Stimulated activated CD4-positive, alpha-beta T cell treated with anti-CD3 and anti-CD28 coated beads, TNF-alpha, amount 100 ng/mL, for 48 hours (primary cell): Measurements from ENCODE around the gene PCSK9.
"Not testable (repeated sequence)": the region's sequence is repeated elsewhere in the genome, so short reads cannot be mapped to it uniquely, and the experiment has no call there.

ENCODE experiments used
- DNase-seq, 3 donors: peaks; one replicate each; pipeline ENCODE4 v3.0.0-alpha.2; 2020; ENCODE audit warnings: low read depth in 3 of 3

PCSK9 gene

GRCh38 chr1:55079651-55080050 is 40.3 kb downstream of the PCSK9 start:
- no peak for DNase-seq

- DNase-seq = no peak
Measured at GRCh38 chr1:55081188-55081904, 42.0 kb downstream of the PCSK9 start.

- DNase-seq = no peak
Measured at GRCh38 chr1:55081905-55082296, 42.6 kb downstream of the PCSK9 start.

GRCh38 chr1:55084257-55084656 is 44.9 kb downstream of the PCSK9 start:
- DNase-seq = no peak

GRCh38 chr1:55087439-55087838 is 48.1 kb downstream of the PCSK9 start:
- no peak for DNase-seq

GRCh38 chr1:55088413-55088812 is 49.1 kb downstream of the PCSK9 start:
- DNase-seq = no peak

- DNase-seq = no peak
Measured at GRCh38 chr1:55089683-55090082, 50.3 kb downstream of the PCSK9 start.

GRCh38 chr1:55092475-55092874 is 53.1 kb downstream of the PCSK9 start:
- DNase-seq = no peak

- no peak for DNase-seq
Measured at GRCh38 chr1:55095095-55095494, 55.7 kb downstream of the PCSK9 start.

- no peak for DNase-seq
Measured at GRCh38 chr1:55103891-55104290, 64.5 kb downstream of the PCSK9 start.

- DNase-seq = no peak
Measured at GRCh38 chr1:55107101-55107500, 67.8 kb downstream of the PCSK9 start.

GRCh38 chr1:55109005-55109404 is 69.7 kb downstream of the PCSK9 start:
- DNase-seq = not testable (repeated sequence)
